GM12872 (cell line): Measurements from ENCODE around the gene MTRF1.

Source experiments
- TF ChIP-seq, protein P1 (sequence below): IDR thresholded peaks from 3 replicates; pipeline ENCODE4 v1.5.1; 2011; ENCODE audit warnings: low read depth, mild to moderate bottlenecking, low read length, moderate library complexity; ENCODE audit not compliant: insufficient read depth

The MTRF1 gene, protein sequence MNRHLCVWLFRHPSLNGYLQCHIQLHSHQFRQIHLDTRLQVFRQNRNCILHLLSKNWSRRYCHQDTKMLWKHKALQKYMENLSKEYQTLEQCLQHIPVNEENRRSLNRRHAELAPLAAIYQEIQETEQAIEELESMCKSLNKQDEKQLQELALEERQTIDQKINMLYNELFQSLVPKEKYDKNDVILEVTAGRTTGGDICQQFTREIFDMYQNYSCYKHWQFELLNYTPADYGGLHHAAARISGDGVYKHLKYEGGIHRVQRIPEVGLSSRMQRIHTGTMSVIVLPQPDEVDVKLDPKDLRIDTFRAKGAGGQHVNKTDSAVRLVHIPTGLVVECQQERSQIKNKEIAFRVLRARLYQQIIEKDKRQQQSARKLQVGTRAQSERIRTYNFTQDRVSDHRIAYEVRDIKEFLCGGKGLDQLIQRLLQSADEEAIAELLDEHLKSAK

DNA sequence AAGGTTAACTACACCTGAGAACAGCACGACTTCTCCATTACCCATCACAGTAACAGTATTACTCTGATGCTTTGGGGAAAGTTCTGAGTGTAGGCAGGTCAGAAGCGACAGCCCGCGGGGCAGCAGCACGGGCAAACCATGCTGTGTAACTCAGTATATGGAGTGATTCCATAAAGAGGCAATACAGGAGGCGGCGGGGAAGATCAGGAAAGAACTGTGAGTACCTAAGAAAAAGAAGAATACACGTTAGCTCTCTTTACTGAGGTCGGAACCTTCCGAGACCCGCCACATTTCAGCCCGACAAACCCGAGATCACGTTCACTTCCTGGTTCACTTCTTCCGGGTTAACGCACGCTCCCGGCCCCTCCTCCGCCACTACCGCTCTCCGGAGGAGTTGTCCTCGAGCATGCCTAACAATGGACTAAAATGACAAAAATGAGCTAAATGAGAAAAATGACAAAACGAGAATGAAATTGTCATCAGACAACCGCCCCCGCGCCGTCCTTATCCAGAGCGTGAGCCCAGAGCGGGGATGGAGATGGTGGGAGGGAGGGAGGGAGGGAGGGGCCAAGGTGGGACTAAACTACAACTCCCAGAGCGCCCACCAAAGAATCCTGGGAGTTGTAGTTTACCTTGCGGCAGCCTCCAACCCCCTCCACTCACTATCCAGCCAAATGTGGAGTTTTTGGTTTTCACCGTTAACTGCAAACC is at the start of gene MTRF1:
Gene MTRF1 (minus strand): TSS at position 316 of the 711 bp plus-strand sequence. CDS start 2,669 bp downstream, outside the sequence.
- TF ChIP-seq, protein P1, sequence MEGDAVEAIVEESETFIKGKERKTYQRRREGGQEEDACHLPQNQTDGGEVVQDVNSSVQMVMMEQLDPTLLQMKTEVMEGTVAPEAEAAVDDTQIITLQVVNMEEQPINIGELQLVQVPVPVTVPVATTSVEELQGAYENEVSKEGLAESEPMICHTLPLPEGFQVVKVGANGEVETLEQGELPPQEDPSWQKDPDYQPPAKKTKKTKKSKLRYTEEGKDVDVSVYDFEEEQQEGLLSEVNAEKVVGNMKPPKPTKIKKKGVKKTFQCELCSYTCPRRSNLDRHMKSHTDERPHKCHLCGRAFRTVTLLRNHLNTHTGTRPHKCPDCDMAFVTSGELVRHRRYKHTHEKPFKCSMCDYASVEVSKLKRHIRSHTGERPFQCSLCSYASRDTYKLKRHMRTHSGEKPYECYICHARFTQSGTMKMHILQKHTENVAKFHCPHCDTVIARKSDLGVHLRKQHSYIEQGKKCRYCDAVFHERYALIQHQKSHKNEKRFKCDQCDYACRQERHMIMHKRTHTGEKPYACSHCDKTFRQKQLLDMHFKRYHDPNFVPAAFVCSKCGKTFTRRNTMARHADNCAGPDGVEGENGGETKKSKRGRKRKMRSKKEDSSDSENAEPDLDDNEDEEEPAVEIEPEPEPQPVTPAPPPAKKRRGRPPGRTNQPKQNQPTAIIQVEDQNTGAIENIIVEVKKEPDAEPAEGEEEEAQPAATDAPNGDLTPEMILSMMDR, result no peak

DNA sequence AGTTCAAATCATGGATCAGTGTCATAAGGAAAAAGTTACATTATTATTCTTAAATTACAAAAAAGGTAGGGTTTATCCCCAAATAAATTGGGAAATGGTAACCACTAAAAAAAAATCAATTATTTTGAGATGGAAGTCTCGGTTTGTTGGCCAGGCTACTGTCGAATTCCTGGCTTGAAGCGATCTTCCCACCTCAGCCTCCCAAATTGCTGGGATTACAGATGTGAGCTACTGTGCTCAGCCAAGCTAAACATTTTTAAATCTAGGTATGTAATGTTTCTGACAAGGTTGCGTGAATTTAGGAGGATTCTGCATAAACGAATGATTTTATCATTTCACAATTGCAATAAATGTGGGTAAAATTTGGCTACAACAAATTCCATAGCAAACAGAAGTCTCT is 49.7 kb upstream of the MTRF1 start:
- TF ChIP-seq, protein P1, result no peak

DNA sequence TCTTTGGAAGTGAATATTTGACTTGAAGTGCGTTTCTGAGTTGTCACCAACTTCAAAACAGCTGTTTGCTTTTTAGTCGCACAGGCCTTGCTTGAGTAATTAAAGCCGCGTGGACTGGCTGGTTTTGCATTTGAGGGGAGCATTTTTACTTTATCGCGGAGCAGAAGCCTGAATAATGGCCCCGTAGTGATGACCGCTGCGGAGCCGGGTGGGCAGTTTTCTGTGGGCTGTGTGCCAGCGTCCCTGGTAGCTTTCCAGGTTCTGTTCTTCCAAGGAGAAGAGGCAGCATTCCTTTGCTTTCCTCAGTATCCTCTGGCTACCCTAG is 48.8 kb upstream of the MTRF1 start:
- TF ChIP-seq, protein P1, result no peak

- TF ChIP-seq, protein P1, result no peak
Measured at GRCh38 chr13:41311406-41312175, 48.2 kb upstream of the MTRF1 start.

GRCh38 chr13:41310963-41311405 is 47.6 kb upstream of the MTRF1 start, which contains the start of gene NAA16:
Gene NAA16, plus strand, starts transcription at chr13:41311267. Its CDS starts 262 bp downstream, at chr13:41311529.
- TF ChIP-seq, protein P1, result no peak

DNA sequence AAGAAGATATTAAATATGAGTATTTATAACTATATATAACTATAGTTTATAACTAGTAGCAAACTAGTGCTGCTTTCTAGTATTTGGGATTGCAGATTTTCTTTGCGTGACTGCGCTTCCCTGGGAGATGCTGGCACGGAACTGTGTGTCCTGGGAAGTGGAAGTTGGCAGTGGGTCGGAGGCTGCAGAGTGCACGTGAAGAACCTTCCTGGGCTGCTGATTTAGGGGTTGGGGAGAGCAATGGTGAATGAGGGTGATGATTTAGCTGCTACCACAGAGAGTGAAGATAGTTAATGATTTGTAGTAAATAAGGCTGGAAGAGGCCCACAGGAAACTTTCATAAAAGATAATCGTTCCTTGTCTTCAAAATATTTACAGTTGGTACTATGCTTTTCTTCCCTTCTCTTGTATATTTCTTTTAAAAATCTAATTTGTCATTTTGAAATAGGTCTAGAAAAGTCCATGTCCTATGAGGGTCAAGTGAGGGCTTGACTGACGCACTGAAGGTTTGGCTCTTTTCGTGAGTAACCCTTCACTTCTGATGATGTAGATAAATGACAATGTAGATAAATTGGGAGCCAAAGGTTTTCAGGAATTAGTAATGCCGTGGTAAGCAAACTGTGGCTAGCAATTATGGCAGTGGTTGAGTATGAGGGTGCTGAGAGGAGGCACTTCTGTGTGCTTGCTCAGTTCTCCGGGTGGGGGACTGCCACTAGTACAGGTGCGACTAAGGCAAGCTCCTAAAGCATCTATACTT is 44.7 kb upstream of the MTRF1 start:
- TF ChIP-seq, protein P1, result no peak
